ENCODE results near the gene MAS1L.

DNA sequence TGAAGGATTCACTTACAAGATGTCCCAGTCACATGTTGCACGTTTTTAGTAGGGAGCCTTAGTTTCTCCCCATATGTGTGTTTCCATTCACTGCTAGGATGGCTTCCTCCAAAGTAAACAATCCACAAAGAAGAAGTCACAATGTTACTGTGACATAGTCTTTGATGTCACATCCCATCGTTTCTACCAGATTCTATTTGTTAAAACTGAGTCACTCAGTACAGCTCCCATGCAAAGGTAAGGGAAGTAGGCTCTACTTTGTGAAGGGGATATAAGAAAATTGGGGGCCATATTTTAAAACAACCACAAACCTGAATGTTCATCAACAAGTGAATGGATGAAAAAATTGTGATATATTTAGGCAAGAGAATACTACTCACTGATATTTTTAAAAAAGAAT is 30.8 kb downstream of the MAS1L start, which contains the start of the genes OR11A1 and OR2H1:
- TF ChIP-seq, protein P1, sequence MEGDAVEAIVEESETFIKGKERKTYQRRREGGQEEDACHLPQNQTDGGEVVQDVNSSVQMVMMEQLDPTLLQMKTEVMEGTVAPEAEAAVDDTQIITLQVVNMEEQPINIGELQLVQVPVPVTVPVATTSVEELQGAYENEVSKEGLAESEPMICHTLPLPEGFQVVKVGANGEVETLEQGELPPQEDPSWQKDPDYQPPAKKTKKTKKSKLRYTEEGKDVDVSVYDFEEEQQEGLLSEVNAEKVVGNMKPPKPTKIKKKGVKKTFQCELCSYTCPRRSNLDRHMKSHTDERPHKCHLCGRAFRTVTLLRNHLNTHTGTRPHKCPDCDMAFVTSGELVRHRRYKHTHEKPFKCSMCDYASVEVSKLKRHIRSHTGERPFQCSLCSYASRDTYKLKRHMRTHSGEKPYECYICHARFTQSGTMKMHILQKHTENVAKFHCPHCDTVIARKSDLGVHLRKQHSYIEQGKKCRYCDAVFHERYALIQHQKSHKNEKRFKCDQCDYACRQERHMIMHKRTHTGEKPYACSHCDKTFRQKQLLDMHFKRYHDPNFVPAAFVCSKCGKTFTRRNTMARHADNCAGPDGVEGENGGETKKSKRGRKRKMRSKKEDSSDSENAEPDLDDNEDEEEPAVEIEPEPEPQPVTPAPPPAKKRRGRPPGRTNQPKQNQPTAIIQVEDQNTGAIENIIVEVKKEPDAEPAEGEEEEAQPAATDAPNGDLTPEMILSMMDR (IDR thresholded peaks at IDR 0.05) = no peak
- TF ChIP-seq POLR2A (IDR thresholded peaks at IDR 0.05) = no peak

Measured in breast epithelium (tissue), 3 donors.